Measurements from ENCODE around the gene NHP2.
"Not testable (repeated sequence)": the region's sequence is repeated elsewhere in the genome, so short reads cannot be mapped to it uniquely, and the experiment has no call there.

DNA sequence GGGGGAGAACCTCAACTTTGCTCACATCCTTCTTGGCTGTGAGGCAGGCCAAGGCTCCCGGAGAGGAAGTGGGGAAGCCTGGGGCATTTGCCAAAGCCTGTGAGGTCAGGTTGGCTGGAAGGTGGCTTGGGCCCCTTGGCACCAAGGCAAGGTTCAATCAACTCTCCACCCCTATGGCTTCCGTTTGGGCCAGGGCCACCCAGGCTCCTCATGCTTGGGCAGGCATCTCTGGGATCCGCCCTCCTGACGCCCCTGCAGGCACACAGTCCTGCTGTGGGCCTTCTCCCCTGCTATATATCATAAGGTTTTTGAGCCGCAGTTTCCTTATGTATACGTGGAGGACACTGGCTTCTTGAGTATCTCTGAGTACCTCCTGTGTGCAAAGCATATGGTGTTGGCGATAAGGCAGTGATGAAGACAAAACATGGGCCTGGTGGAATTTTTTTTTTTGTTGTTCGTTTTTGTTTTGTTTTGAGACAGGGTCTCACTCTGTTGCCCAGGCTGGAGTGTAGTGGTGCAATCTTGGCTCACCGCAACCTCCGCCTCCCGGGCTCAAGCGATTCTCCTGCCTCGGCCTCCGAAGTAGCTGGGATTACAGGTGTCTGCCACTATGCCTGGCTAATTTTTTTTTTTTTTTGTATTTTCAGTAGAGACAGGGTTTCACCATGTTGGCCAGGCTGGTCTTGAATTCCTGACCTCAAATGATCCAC, 26.2 kb downstream of the NHP2 start:
- TF ChIP-seq, protein P1, sequence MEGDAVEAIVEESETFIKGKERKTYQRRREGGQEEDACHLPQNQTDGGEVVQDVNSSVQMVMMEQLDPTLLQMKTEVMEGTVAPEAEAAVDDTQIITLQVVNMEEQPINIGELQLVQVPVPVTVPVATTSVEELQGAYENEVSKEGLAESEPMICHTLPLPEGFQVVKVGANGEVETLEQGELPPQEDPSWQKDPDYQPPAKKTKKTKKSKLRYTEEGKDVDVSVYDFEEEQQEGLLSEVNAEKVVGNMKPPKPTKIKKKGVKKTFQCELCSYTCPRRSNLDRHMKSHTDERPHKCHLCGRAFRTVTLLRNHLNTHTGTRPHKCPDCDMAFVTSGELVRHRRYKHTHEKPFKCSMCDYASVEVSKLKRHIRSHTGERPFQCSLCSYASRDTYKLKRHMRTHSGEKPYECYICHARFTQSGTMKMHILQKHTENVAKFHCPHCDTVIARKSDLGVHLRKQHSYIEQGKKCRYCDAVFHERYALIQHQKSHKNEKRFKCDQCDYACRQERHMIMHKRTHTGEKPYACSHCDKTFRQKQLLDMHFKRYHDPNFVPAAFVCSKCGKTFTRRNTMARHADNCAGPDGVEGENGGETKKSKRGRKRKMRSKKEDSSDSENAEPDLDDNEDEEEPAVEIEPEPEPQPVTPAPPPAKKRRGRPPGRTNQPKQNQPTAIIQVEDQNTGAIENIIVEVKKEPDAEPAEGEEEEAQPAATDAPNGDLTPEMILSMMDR (IDR thresholded peaks at IDR 0.05; ENCODE audit: low read depth, low read length) = not testable (repeated sequence)
- not testable (repeated sequence) for TF ChIP-seq EZH2phosphoT487 (IDR thresholded peaks at IDR 0.05; ENCODE audit: low read depth)
